Right cardiac atrium (tissue), 5 donors: Measurements from ENCODE around the gene POLDIP2. TPM values are rescaled to one million over a fixed set of nuclear protein-coding genes. Genes with fewer than 3 reads are reported as not detected.
A peak's percentile ranks its signal among the peaks of the same experiment; 100 is the strongest.

Source experiments
- ATAC-seq, 2 donors: fragments of 200-7000 bp; cut with Tn5 transposase; one replicate each; pipeline versions ENCODE4 v1.8.0 to v1.9.1; 2020; ENCODE audit warnings: moderate library complexity in 2 of 2, mild to moderate bottlenecking in 1 of 2
- DNase-seq, 3 donors: peaks; one replicate each; pipeline ENCODE4 v3.0.0-alpha.2; 2020
- H3K27ac ChIP-seq: one replicate; pipeline ENCODE4 v1.5.1; 2013; ENCODE audit warnings: mild to moderate bottlenecking, low read length, control low read depth, moderate library complexity
- H3K27me3 ChIP-seq: one replicate; pipeline ENCODE4 v1.6.1; 2013; ENCODE audit not compliant: control insufficient read depth, insufficient read depth
- H3K4me1 ChIP-seq: one replicate; pipeline ENCODE4 v1.6.1; 2013; ENCODE audit warnings: low read length; ENCODE audit not compliant: control insufficient read depth, insufficient read depth
- H3K4me3 ChIP-seq: one replicate; pipeline ENCODE4 v1.5.1; 2013; ENCODE audit warnings: low read length, control low read depth
- H3K9me3 ChIP-seq: one replicate; pipeline ENCODE4 v1.6.1; 2013; ENCODE audit warnings: low read length; ENCODE audit not compliant: control insufficient read depth
- WGBS: extraction: QIAGEN DNeasy Blood & Tissue Kit; methylation state at CpG from one replicate; pipeline ENCODE4 v1.1.7; 2013; 5-methylcytosine and 5-hydroxymethylcytosine counted together
- intact Hi-C, 4 donors: fragments of 100-400 bp; cut with DNase I; formaldehyde crosslinking; loops; one replicate each; pipeline versions ENCODE4 v1.11.0 to v1.14.0; 2022 to 2023
- polyA plus RNA-seq: library from polyadenylated mRNA; stranded (reverse); fragments of 200-250 nt; gene quantifications from one replicate; pipeline ENCODE4 v1.2.3, GENCODE V29; 2013
- total RNA-seq, 4 donors: library from RNA; stranded (reverse); fragmentation: NEBNext Ultra II Directional; extraction: Animal tissue kit (Norgen Biotek cat#: 25700); gene quantifications; one replicate each; pipeline ENCODE4 v1.2.1, GENCODE V29; 2021
- donor health status: healthy with polysubstance abuse.
- donor health status: DM: no; HTN: yes; CAD: no.
- donor health status: DM: no; HTN: no; CAD: no.
- donor health status: DM: no; HTN: yes; CAD: no; lungs with severe emphysema.
- donor health status: DM: yes; HTN: yes; CAD: no.

The POLDIP2 gene
- total and polyA plus RNA-seq, 5 donors: 95.6 to 99.8 (median 98.3) TPM

- H3K9me3 ChIP-seq: no peaks in the 10 kb centered on the region
- peak overlapping the region; percentile 63 for H3K4me3 ChIP-seq
- intact Hi-C loops: no loop called here
- 44% methylated on average over 6 of the region's 6 CpGs for WGBS
- H3K27me3 ChIP-seq: no peaks in the 10 kb centered on the region
- H3K4me1 ChIP-seq: peaks cover 11% of the 10 kb centered on the region
- no peak overlapping the region for H3K27ac ChIP-seq
- DNase-seq (no peak), ATAC-seq (no peak)
Observed at GRCh38 chr17:28334171-28334570, 23.2 kb downstream of the POLDIP2 start.

- DNase-seq (no peak), ATAC-seq (no peak)
- no peaks in the 10 kb centered on the region for H3K9me3 ChIP-seq
- H3K4me1 ChIP-seq: peaks cover 11% of the 10 kb centered on the region
- 50% methylated on average over 1 of the region's 1 CpG for WGBS
- no peaks in the 10 kb centered on the region for H3K27me3 ChIP-seq
- intact Hi-C loops: no loop called here
- H3K27ac ChIP-seq: no peak overlapping the region
- H3K4me3 ChIP-seq: no peak overlapping the region
Observed at GRCh38 chr17:28333083-28333746, 24.1 kb downstream of the POLDIP2 start.

DNA sequence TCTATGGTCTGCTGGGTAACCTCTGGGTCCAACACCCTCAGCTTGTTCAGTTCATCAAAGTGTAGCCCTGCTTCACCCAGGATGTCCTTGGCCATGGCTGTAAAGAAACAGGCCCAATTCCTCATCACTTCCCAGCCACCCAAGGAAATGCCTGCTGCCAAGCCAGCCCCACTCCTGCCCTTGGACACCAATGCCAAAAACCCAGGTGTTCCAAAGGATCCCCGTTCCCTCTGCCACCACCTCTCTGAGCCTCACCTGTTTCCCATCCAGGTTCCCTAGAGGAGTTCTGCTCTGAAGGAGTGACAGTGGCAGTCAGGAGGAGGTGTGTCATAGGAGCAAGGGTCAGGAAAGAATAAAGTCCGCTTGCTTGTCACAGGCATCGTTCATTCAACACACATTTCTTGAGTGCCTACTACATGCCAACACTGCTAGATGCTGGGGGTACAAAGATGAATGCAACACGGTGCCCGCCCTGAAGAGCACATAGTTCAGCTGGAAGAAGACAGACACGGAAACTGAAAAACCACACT lies 25.4 kb downstream of the POLDIP2 start:
- DNase-seq (no peak), ATAC-seq (no peak)
- H3K4me3 ChIP-seq: no peak overlapping the region
- WGBS: 89% methylated on average over 6 of the region's 6 CpGs
- peaks cover 11% of the 10 kb centered on the region for H3K4me1 ChIP-seq
- no peaks in the 10 kb centered on the region for H3K9me3 ChIP-seq
- no peaks in the 10 kb centered on the region for H3K27me3 ChIP-seq
- intact Hi-C loops: no loop called here
- H3K27ac ChIP-seq: no peak overlapping the region

DNA sequence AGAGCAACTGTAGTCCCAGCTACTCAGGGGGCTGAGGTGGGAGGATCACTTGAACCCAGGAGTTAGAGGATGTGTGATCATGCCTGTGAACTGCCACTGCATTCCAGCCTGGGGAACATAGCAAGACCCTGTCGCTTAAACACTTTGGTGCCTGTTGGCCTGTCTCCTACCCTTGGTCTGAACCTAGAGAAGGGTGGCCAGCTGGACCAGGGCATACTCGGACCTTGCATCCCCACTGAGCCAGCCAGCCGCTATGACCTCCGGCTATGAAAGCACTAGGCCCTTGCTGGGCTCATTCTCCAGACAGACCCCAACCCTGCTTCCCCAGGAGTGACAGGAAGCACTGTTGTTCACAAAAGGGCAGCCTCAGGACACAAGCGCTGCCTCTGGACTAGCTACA lies 26.7 kb downstream of the POLDIP2 start:
- peaks cover 6% of the 10 kb centered on the region for H3K4me1 ChIP-seq
- no peak overlapping the region for H3K27ac ChIP-seq
- ATAC-seq (no peak), DNase-seq (no peak)
- WGBS: 94% methylated on average over 5 of the region's 5 CpGs
- no peaks in the 10 kb centered on the region for H3K27me3 ChIP-seq
- intact Hi-C loops: no loop called here
- H3K4me3 ChIP-seq: no peak overlapping the region
- no peaks in the 10 kb centered on the region for H3K9me3 ChIP-seq

DNA sequence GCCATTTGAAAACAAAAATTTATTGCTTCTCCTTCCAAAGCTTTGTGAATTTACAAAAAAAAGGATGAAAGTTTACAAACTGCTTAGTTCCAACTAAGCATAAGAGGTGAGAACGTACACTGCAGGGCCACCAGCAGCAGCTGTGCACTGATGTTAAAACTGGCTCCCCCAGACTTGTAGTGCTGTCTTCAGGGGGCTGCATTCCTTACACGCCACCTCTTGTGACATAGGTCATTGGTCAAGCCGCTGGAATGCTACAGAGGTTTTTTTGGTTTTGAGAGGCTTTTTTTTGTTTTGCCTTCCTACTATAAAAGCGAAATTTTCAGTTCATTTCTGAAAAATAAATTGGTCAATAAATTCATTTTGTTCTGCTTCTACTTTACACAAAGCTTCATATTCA lies 29.0 kb downstream of the POLDIP2 start:
- H3K9me3 ChIP-seq: no peaks in the 10 kb centered on the region
- intact Hi-C loops: no loop called here
- no peaks in the 10 kb centered on the region for H3K4me1 ChIP-seq
- DNase-seq: no peak
- H3K4me3 ChIP-seq: no peak overlapping the region
- WGBS: 69% methylated on average over 4 of the region's 4 CpGs
- no peaks in the 10 kb centered on the region for H3K27me3 ChIP-seq
- H3K27ac ChIP-seq: no peak overlapping the region
- ATAC-seq: no peak

- Histone ChIP-seq H3K4me1 (no peaks in the 10 kb centered on the region), H3K27me3 (no peaks in the 10 kb centered on the region), H3K9me3 (no peaks in the 10 kb centered on the region), H3K4me3 (no peak overlapping the region), H3K27ac (no peak overlapping the region)
- DNase-seq (no peak), ATAC-seq (no peak)
- WGBS: 54% methylated on average over 3 of the region's 3 CpGs
- intact Hi-C loops: no loop called here
Observed at GRCh38 chr17:28327709-28328108, 29.6 kb downstream of the POLDIP2 start.

- no peaks in the 10 kb centered on the region for H3K4me1 ChIP-seq
- WGBS: 94% methylated on average over 9 of the region's 9 CpGs
- ATAC-seq (no peak), DNase-seq (no peak)
- intact Hi-C loops: no loop called here
- H3K27me3 ChIP-seq: no peaks in the 10 kb centered on the region
- H3K4me3 ChIP-seq: no peak overlapping the region
- H3K9me3 ChIP-seq: no peaks in the 10 kb centered on the region
- no peak overlapping the region for H3K27ac ChIP-seq
Observed at GRCh38 chr17:28327031-28327607, 30.2 kb downstream of the POLDIP2 start.

DNA sequence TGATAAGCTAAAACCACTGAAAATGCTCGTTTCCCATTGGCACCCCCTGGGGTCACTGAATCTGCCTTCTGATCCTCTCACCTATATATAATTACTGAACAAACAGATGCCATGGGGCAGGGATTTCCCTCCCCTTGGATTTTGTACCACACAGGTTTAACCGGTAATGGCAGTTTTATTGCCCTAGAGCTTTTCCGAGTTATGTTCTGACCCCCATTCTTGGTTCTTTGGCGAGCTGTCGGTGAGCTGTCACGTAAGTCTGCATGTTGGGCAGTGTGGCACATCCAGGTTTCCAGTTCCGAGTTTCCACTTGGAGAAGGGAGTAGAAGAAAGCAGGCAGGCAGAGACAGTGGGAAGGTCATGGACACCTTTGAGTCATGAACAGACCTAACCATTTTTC lies 31.2 kb downstream of the POLDIP2 start:
- H3K4me3 ChIP-seq: no peak overlapping the region
- 93% methylated on average over 7 of the region's 7 CpGs for WGBS
- H3K9me3 ChIP-seq: no peaks in the 10 kb centered on the region
- DNase-seq (no peak), ATAC-seq (no peak)
- no peak overlapping the region for H3K27ac ChIP-seq
- intact Hi-C loops: no loop called here
- H3K4me1 ChIP-seq: no peaks in the 10 kb centered on the region
- no peaks in the 10 kb centered on the region for H3K27me3 ChIP-seq

GRCh38 chr17:28325211-28325610 lies 32.1 kb downstream of the POLDIP2 start:
- Histone ChIP-seq H3K9me3 (no peaks in the 10 kb centered on the region), H3K27me3 (no peaks in the 10 kb centered on the region), H3K4me1 (no peaks in the 10 kb centered on the region), H3K27ac (no peak overlapping the region), H3K4me3 (no peak overlapping the region)
- WGBS: 83% methylated on average over 5 of the region's 5 CpGs
- intact Hi-C loops: no loop called here
- DNase-seq (no peak), ATAC-seq (no peak)

- Histone ChIP-seq H3K27ac (no peak overlapping the region), H3K4me1 (no peaks in the 10 kb centered on the region), H3K9me3 (no peaks in the 10 kb centered on the region), H3K4me3 (no peak overlapping the region), H3K27me3 (no peaks in the 10 kb centered on the region)
- intact Hi-C loops: no loop called here
- 89% methylated on average over 3 of the region's 3 CpGs for WGBS
- ATAC-seq (no peak), DNase-seq (no peak)
Observed at GRCh38 chr17:28324781-28325180, 32.5 kb downstream of the POLDIP2 start.

DNA sequence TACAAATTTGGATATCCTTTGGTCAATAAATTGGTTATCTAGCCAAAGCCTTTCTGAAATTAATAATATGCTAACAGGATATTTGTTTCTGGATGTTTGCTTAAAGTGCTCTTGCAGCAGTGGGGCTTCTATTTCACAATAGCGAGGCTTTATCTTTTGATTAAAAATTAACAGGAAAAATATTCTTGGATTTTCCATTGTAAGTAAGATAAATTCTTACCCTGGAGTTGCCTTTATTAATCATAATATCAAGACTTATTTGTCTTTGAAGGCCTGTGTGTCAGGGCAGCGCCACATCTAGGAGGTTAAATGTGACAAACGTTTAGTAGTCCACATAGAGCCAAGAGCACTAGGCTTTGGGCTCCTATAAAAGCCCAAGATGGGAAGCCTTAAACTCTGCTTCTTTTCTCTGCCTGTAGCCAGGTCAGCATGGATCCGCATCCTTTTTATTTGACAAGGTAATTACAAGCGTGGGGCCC lies 33.0 kb downstream of the POLDIP2 start:
- intact Hi-C loops: no loop called here
- ATAC-seq (no peak), DNase-seq (no peak)
- Histone ChIP-seq H3K4me3 (no peak overlapping the region), H3K4me1 (no peaks in the 10 kb centered on the region), H3K27ac (no peak overlapping the region), H3K9me3 (no peaks in the 10 kb centered on the region), H3K27me3 (no peaks in the 10 kb centered on the region)
- 82% methylated on average over 5 of the region's 5 CpGs for WGBS
